GM18873 (cell line): Measurements from ENCODE around the gene SLC43A2.
"Not testable (repeated sequence)": the region's sequence is repeated elsewhere in the genome, so short reads cannot be mapped to it uniquely, and the experiment has no call there.

Source experiments
- ATAC-seq: cut with Tn5 transposase; IDR thresholded peaks from one replicate; pipeline ENCODE4 v1.9.1; 2021; ENCODE audit warnings: mild to moderate bottlenecking, moderate library complexity, moderate number of reproducible peaks; ENCODE audit not compliant: unreplicated experiment, low FRiP score

SLC43A2 gene

DNA sequence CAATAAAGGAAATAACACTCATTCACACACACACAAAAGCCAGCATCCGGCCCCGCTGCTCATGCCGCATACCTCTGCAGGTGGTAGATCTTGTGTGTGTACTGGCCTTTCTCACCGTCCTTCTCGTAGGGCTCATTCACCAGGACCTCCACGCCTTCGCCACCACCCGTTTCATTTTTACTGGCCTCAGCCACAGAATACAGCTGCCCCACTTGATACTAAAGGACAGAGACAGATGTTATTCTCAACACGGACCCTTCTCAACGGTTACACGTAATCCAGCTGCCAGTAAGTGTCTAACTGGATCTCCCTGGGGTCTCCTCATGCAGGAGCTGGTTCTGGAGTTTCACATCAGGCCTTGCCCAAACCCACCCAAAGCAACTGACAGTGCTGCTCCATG, 75.7 kb downstream of the SLC43A2 start:
- no peak for ATAC-seq

- no peak for ATAC-seq
Observed at GRCh38 chr17:1551741-1552140, 76.9 kb downstream of the SLC43A2 start.

DNA sequence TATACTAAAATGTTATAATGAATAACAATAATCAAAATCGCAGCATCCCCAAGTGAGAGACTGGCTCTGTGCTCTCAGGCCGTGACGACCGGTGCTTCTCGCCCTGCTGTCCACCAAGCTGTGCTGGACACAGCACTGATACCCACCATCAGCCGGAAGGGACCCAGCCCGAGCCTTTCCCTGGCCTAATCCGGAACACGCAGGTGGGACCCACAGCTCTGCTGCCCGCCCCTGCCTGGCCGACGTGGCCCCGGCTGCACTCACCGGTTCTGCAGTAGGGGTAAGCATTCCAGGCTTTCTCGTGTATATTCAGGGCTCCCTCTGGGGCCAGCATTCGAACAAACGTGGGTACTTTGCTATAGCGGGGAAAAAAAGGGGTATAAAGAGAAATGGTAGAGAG, 80.6 kb downstream of the SLC43A2 start:
- no peak for ATAC-seq

GRCh38 chr17:1546292-1546922, 82.2 kb downstream of the SLC43A2 start:
- no peak for ATAC-seq

GRCh38 chr17:1545618-1546017, 83.0 kb downstream of the SLC43A2 start:
- no peak for ATAC-seq

DNA sequence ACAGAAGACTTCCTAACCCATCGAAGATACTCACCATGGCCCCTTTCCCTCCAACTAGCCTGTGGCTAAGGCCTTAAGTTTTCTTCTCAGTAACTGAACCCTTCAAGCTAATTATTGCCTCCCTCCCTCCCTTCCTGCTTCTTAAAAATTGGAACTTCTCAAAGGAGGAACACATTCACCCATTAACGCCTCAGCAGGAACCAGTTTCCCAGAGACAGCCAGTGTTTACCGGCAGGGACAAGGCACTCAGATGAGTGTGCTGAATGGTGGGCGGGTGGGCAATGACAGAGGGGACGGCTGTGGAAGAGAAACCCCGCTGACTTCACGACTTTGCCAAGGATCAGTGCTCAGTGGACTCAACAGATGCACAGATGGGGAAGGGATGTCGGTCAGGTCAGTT, 86.3 kb downstream of the SLC43A2 start:
- no peak for ATAC-seq

- ATAC-seq: no peak
Observed at GRCh38 chr17:1541367-1541904, 87.2 kb downstream of the SLC43A2 start.

DNA sequence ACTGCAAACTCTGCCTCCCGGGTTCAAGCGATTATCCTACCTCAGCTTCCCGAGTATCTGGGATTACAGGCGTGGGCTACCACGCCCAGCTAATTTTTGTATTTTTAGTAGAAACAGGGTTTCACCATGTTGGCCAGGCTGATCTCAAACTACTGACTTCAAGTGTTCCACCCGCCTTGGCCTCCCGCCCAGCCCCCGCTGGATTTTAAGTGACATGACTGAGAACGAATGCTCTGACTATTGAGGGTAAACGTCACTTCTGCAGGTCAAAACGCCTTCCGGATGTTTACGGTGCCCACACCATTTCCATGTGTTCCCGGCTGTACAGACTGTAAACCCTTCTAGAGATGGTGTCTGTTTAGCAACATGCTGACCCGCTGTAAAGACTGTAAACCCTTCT, 88.8 kb downstream of the SLC43A2 start:
- ATAC-seq: no peak

GRCh38 chr17:1535737-1536136, 92.9 kb downstream of the SLC43A2 start:
- no peak for ATAC-seq

DNA sequence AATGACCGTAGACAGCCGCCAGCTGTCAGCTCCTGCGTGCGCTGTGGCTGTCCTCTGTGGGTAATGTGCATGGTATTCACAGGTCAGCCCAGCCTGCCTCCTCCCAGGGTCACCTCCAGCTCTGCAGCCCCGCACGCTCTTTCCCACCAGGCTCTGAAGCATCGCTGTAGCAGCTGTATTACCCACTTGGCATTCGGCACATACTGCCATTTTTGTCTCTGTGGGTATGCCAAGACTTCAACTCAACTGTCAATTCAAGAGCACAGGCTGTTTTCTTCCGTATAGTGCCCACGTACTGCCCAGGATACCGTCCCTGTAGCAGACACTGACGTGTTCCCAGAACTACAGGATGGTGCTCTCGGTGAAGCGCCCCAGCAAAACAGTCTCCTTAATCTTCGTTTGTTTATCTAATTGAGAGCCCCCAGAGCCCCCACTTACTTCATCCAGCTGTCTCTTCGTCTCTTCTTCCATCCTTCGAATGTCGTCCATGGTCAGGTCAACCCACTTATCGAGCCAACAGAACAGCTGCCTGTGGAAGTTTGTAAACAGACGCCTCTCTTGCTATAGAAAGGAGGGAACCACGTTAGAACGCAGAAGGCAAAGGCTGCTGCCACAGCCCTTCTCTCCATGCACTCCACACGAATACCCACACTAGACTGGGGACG, 94.8 kb downstream of the SLC43A2 start:
- ATAC-seq: no peak

GRCh38 chr17:1532836-1533602, 95.6 kb downstream of the SLC43A2 start:
- no peak for ATAC-seq

DNA sequence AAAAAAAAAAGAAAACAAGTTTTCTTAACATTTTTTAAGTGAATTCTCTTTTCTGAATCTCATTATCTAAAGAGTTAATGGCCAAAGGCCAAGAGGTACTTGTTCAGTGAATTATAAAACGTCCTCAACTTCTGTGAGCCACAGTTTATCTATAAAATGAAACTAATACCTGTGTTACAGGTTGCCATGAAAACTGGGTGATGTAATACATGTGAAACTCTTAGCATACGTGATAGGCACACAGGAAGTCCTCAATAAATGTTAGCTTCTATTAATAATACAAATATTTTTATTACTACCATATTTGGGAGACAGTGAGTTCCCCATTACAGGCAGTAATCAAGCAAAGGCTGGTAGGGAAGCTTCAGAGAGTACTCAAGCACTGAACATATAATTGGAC, 98.8 kb downstream of the SLC43A2 start:
- no peak for ATAC-seq

DNA sequence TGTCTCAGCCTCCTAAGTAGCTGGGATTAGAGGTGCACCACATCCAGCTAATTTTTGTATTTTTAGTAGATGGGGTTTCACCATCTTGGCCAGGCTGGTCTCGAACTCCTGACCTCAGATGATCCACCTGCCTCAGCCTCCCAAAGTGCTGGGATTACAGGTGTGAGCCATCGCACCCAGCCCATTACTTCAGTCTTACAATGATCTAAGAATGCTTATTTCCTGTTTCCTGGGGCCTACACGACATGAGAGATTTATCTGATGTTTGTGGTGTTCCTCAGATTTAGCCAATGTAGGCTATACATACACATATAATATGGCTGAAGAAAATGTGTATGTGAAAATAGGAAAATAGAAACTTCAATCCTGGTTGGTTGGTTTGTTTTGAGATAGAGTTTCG, 101.8 kb downstream of the SLC43A2 start:
- not testable (repeated sequence) for ATAC-seq

- no peak for ATAC-seq
Observed at GRCh38 chr17:1522626-1523025, 106.0 kb downstream of the SLC43A2 start.

- ATAC-seq: no peak
Observed at GRCh38 chr17:1521086-1521640, 107.5 kb downstream of the SLC43A2 start.

DNA sequence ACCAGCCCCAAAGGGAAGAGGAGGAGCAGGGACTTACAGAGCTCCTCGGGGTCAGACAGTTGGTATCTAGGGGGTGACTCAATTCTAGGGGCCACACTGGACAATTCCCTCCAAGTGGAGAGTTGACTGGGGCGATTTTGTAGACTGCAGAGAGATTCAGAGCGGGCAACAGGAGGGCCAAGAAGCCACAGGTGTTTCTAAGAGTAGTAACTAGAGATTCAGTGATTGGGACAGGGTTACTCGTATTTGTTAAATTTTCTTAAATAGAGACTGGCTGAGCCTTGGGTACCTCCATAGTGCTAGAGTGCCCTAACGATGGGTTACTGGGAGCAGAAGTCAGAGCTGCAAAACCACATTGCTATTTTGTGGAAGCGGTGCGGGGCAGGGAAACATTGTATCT, 109.0 kb downstream of the SLC43A2 start:
- no peak for ATAC-seq
